Mucosa of rectum (tissue), 2 donors: ENCODE data around the gene FGL2.
"Not testable (repeated sequence)": the region's sequence is repeated elsewhere in the genome, so short reads cannot be mapped to it uniquely, and the experiment has no call there.

Source experiments
- H3K27ac ChIP-seq, 2 donors: one replicate each; pipeline ENCODE4 v1.7.0; 2013; ENCODE audit warnings: inconsistent platforms in 2 of 2, low read depth in 2 of 2, low read length in 2 of 2
- H3K27me3 ChIP-seq, 2 donors: one replicate each; pipeline ENCODE4 v1.7.0; 2013; ENCODE audit warnings: low read length in 2 of 2; ENCODE audit not compliant: control insufficient read depth in 2 of 2, insufficient read depth in 2 of 2
- H3K36me3 ChIP-seq, 2 donors: one replicate each; pipeline ENCODE4 v1.7.0; 2013; ENCODE audit warnings: low read length in 2 of 2; ENCODE audit not compliant: control insufficient read depth in 2 of 2, insufficient read depth in 2 of 2
- H3K4me1 ChIP-seq, 2 donors: one replicate each; pipeline ENCODE4 v1.7.0; 2013; ENCODE audit warnings: low read length in 2 of 2, mild to moderate bottlenecking in 1 of 2; ENCODE audit not compliant: control insufficient read depth in 2 of 2, insufficient read depth in 2 of 2
- H3K4me3 ChIP-seq, 2 donors: one replicate each; pipeline ENCODE4 v1.7.0; 2013; ENCODE audit warnings: low read length in 2 of 2
- H3K9ac ChIP-seq, 2 donors: one replicate each; pipeline ENCODE4 v1.7.0; 2013; ENCODE audit warnings: low read length in 2 of 2, low read depth in 1 of 2, mild to moderate bottlenecking in 1 of 2
- H3K9me3 ChIP-seq, 2 donors: one replicate each; pipeline ENCODE4 v1.7.0; 2013; ENCODE audit warnings: low read length in 2 of 2; ENCODE audit not compliant: control insufficient read depth in 2 of 2
- donor health status: healthy.
- donor health status: Normal muscosa, but diverticular disease.

The FGL2 gene

DNA sequence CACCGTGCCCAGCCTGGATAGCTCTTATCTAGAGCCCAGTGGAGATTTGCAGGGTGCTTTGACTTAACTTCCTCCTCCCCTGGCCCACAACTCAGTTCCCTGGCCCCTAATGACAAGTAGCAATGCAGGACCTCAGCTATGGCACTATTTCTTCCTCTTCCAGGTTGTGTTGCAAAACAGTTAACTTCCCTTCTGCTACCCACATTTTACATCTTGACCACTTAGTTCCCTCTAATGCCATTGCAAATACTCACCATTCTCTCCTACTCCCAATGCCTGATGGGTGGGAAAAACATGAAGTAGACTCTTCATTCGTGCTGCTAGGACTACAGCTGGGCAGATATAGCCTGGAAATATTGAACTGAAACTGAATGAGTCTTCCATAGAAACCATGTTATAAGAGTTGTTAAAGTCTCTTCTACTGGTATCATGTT, 39.1 kb upstream of the FGL2 start:
- no peaks in the 10 kb centered on the region for H3K9me3 ChIP-seq
- no peaks in the 10 kb centered on the region for H3K4me1 ChIP-seq
- no peak overlapping the region for H3K4me3 ChIP-seq
- no peaks in the 10 kb centered on the region for H3K36me3 ChIP-seq
- H3K9ac ChIP-seq = no peak overlapping the region
- H3K27me3 ChIP-seq = no peaks in the 10 kb centered on the region
- H3K27ac ChIP-seq = peak overlapping the region in 1 of 2 donors; percentile 14

DNA sequence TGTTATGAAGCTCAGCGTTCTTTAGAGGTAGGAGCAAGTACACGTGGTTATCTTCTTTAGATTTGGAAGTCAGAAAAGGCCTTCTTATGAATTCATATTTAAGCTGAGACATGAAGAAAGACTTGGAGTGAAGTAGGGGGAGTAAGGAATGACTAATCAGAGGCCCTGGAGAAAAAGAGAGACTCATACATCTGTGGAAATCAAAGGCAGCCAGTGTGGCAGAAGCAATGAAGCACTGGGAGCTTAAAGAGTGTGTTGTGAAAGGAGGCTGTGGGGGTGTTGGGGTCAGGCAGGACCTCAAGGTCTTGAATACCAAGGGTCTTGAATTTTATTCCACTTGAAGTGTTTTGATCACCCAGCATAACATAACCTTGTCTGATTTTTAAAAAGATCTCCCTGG, 35.7 kb upstream of the FGL2 start:
- Histone ChIP-seq H3K4me3 (no peak overlapping the region), H3K9ac (no peak overlapping the region), H3K36me3 (no peaks in the 10 kb centered on the region), H3K27me3 (no peaks in the 10 kb centered on the region), H3K4me1 (no peaks in the 10 kb centered on the region), H3K9me3 (peaks cover 0 to 2% of the 10 kb centered on the region in 2 donors), H3K27ac (no peak overlapping the region)

DNA sequence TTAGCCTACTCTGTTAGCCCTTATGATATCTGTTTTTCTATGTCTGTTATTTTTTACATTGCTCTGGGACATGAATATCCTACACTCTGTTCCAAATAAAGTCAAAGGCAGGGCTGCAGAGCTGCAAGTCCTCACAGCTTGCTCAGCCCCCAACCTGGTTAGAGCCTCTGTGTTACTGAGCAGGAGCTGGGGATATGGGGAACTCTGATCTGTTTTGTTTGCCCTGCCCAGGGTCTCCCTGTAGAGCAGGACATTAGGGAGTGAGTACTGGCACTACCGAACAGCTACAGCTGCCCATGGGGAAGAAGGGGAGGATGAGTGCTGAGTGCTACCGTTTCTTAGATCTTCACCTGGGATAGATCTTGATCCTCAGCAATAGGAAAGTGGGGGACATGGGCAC, 32.8 kb upstream of the FGL2 start:
- Histone ChIP-seq H3K4me3 (no peak overlapping the region), H3K36me3 (no peaks in the 10 kb centered on the region), H3K9ac (no peak overlapping the region), H3K27ac (no peak overlapping the region), H3K27me3 (no peaks in the 10 kb centered on the region), H3K4me1 (no peaks in the 10 kb centered on the region), H3K9me3 (peaks cover 0 to 2% of the 10 kb centered on the region in 2 donors)

DNA sequence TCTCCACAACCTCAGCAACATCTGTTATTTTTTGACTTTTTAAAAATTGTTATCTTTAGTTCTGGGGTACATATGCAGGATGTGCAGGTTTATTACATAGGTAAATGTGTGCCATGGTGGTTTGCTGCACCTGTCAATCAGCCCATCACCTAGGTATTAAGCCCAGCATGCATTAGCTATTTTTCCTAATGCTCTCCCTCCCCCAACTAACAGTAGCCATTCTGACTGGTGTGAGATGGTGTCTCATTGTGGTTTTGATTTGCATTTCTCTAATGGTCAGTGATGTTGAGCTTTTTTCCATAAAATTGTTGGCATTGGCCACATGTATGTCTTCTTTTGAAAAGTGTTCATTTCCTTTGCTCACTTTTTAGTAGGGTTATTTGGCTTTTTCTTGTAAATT, 29.2 kb upstream of the FGL2 start:
- H3K4me1 ChIP-seq = peaks cover 0 to 10% of the 10 kb centered on the region in 2 donors
- H3K9me3 ChIP-seq, H3K27ac ChIP-seq, H3K9ac ChIP-seq, H3K36me3 ChIP-seq, H3K27me3 ChIP-seq, H3K4me3 ChIP-seq: not testable (repeated sequence)

DNA sequence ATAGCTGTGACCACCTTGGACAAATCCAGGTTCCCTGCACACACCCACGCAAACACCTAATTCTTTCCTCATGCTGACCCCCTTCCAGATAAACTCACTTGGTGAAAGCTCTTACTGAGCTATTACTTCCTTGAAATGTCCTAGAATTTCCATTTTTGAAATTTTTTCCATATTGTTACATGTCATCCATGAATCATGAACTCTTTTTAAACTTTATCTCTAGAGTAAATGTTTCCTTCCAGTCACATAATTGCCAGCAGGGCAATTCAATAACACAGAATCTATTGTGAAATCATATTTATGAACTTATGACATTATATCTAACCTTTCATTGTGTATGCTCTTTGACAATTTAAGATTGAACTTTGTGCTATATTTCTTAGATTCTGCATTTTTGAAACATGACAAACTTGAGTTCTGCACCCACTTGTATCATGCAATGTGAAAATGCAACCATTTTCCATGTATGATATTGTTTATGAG, 26.8 kb upstream of the FGL2 start:
- H3K9me3 ChIP-seq = peaks cover 0 to 2% of the 10 kb centered on the region in 2 donors
- no peaks in the 10 kb centered on the region for H3K36me3 ChIP-seq
- no peak overlapping the region for H3K27ac ChIP-seq
- H3K4me3 ChIP-seq = no peak overlapping the region
- no peak overlapping the region for H3K9ac ChIP-seq
- H3K4me1 ChIP-seq = peaks cover 0 to 10% of the 10 kb centered on the region in 2 donors
- no peaks in the 10 kb centered on the region for H3K27me3 ChIP-seq

DNA sequence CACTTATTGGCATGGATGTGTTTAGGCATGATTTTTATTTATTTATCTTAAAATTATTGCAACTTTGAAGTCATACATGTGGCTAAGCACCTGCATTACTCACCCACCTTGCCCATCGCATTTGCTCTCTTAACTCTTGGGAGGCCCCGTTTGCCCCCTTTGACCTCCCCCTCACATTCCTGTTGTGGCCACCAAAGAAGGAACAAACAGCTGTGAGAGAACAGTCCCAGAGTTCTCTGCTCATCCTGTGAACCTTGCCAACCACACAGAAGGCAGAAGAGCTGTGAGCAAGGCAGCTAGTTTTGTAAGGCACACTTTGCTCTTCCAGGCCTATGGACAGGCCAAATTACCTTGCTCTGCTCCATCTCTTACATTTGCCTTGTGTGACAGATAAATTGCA, 23.6 kb upstream of the FGL2 start:
- Histone ChIP-seq H3K36me3 (no peaks in the 10 kb centered on the region), H3K27ac (no peak overlapping the region), H3K9me3 (no peaks in the 10 kb centered on the region), H3K4me3 (no peak overlapping the region), H3K27me3 (no peaks in the 10 kb centered on the region), H3K4me1 (peaks cover 0 to 10% of the 10 kb centered on the region in 2 donors), H3K9ac (no peak overlapping the region)

DNA sequence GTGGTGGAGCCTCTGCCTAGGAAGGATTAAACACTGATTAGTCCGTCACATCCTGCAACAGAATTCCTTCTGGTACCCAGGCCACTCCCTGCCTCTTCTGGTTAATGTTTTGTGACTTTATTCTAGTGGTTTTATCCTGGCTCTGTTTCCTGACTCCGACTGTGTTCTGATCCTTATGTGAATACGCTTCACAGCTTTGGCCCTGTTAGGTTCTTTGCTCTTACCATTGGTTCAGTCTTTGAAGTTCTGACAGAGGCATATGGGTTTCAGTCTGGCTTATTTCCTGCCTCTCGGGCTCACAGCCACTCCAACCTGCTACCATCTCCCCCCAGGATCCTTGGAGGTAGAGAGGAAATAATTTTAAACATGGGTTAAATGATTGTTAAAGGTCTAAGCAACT, 23.2 kb upstream of the FGL2 start:
- no peaks in the 10 kb centered on the region for H3K27me3 ChIP-seq
- no peak overlapping the region for H3K4me3 ChIP-seq
- peaks cover 0 to 10% of the 10 kb centered on the region in 2 donors for H3K4me1 ChIP-seq
- H3K9me3 ChIP-seq = no peaks in the 10 kb centered on the region
- no peak overlapping the region for H3K27ac ChIP-seq
- H3K36me3 ChIP-seq = no peaks in the 10 kb centered on the region
- no peak overlapping the region for H3K9ac ChIP-seq

DNA sequence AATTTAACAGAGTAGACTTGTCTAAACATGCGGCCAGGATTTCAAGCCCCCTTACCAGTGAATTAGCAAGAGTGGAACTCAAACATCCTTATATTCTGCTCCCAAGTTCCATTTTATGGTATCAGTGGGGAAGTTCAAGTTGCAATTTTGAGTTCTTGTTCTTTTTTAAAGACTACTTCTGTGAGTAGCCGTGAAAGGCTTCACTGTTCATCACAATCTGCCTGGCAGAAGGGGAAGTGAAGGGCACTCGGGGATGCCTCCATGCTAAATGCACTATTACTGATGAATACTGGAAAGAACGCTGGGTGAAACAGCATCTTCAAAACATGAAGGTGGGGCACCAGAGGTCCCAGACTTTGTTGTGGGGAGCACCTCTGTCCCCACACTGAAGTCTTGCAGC, 22.4 kb upstream of the FGL2 start:
- Histone ChIP-seq H3K27ac (no peak overlapping the region), H3K4me3 (no peak overlapping the region), H3K9ac (no peak overlapping the region), H3K4me1 (peaks cover 0 to 11% of the 10 kb centered on the region in 2 donors), H3K36me3 (no peaks in the 10 kb centered on the region), H3K27me3 (no peaks in the 10 kb centered on the region), H3K9me3 (no peaks in the 10 kb centered on the region)

DNA sequence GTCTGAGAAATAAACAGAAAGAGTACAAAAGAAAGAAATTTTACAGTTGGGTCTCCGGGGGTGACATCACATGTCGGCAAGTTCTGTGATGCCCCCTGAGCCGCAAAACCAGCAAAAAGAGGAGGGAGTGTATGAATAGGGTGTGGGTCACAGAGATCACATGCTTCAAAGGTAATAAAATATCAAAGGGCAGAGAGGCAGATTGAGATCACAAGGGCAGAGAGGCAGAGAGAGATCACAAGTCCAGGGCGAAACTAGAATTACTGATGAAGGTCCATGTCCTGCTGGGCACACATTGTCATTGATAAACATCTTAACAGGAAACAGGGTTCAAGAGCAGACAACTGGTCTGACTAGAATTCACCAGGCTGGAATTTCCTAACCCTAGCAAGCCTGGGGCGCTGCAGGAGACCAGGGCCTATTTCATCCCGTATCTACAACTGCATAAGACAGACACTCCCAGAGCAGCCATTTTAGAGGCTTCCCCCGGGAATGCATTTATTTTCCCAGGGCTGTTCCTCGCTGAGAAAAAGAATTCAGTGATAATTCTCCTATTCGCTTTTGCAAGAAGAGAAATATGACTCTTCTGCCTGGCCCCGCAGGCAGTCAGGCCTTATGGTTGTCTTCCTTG, 20.2 kb upstream of the FGL2 start:
- H3K4me1 ChIP-seq, H3K4me3 ChIP-seq, H3K27me3 ChIP-seq, H3K9ac ChIP-seq, H3K27ac ChIP-seq, H3K9me3 ChIP-seq, H3K36me3 ChIP-seq: not testable (repeated sequence)

DNA sequence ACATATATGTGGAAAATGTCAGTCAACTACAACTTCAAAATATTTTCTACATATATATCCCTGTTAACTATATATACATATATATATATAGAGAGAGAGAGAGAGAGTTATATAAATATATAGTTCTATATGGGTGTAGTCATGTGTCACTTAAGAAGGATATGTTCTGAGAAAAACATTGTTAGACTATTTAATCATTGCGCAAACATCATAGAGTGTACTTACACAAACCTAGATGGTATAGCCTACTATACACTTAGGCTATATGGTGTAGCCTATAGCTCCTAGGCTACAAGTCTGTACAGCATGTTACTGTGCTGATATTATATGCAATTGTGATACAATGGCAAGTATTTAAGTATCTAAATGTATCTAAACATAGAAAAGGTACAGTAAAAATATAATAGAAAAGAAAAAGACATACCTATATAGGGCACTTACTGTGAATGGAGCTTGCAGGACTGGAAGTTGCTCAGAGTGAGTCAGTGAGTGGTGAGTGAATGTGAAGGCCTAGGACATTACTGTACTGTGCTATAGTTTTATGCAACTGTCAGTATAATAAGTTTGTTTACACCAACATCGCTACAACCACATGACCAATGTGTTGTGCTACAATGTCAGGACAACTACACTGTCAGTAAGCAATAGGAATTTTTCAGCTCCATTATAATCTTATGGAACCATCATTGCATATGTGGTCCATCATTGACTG, 18.0 kb upstream of the FGL2 start:
- Histone ChIP-seq H3K4me3 (no peak overlapping the region), H3K27ac (no peak overlapping the region), H3K4me1 (peaks cover 2 to 3% of the 10 kb centered on the region in 2 donors), H3K27me3 (no peaks in the 10 kb centered on the region), H3K36me3 (no peaks in the 10 kb centered on the region), H3K9ac (no peak overlapping the region), H3K9me3 (no peaks in the 10 kb centered on the region)
